ENCODE results near the gene CTDSP2. TPM values are rescaled to one million over a fixed set of nuclear protein-coding genes. Genes with fewer than 3 reads are reported as not detected.
"Not testable (repeated sequence)": the region's sequence is repeated elsewhere in the genome, so short reads cannot be mapped to it uniquely, and the experiment has no call there.

The CTDSP2 gene
- polyA plus RNA-seq, 3 donors: 258 to 263 (median 262) TPM

- no peak for DNase-seq (ENCODE audit: low read depth in 3 of 3, low spot score in 2 of 3)
Observed at GRCh38 chr12:57783861-57784260, 62.7 kb downstream of the CTDSP2 start.

DNA sequence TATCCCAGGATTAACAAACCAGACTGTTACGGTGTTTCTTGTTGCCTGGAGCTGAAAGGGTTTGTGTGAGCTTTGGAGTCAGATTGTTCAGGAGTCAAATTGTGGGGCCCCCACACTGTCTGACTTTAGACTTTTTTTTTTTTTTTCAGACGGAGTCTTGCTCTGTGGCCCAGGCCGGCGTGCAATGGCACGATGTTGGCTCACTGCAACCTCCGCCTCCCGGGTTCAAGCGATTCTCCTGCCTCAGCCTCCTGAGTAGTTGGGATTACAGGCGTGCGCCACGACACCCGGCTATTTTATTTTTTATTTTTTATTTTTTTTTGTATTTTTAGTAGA is 63.1 kb downstream of the CTDSP2 start:
- DNase-seq (ENCODE audit: low read depth in 3 of 3, low spot score in 2 of 3): no peak

DNA sequence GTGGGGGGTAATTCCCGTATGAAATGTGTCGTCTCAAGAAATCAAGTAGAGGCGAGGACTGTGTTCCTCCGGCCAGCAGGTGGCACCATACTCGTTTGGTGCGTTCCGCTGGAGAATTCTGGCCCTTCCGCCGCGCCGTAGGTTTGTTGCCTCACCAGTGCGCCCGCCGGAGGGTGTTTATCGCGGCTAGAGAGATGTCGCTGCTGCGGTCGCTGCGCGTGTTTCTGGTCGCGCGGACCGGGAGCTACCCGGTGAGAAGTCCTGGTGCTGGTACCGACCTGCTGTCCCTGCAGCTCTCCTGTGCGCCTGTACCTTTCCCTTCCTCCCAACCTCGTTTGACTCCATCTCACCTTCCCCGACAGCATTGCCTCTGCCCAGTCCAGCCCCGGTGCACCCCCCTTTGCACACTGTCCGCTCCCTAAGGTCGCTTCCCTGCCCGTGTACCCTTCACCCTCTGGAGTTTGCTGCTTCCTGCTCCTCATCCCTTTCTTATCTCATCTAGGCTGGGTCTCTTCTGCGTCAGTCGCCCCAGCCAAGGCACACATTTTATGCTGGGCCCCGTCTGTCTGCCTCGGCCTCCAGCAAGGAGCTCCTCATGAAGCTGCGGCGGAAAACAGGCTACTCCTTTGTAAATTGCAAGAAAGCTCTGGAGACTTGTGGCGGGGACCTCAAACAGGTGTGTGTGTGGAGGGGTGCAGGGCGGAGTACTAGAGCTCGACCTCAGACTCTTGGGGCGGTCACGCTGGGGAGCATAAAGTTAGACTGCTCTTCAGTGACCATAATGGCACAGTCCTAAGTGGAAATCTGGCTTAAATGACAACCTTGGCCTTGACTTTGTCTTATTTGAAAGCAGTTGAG is 63.7 kb downstream of the CTDSP2 start, which contains the start of gene TSFM:
Gene TSFM (plus strand): TSS at position 180 of the 858 bp plus-strand sequence. CDS start 15 bp downstream, at position 195.
- DNase-seq (ENCODE audit: low read depth in 3 of 3, low spot score in 2 of 3): peak; percentile 89 to 94 (median 90)

- DNase-seq (ENCODE audit: low read depth in 3 of 3, low spot score in 2 of 3): no peak
Observed at GRCh38 chr12:57782243-57782607, 64.3 kb downstream of the CTDSP2 start.

DNA sequence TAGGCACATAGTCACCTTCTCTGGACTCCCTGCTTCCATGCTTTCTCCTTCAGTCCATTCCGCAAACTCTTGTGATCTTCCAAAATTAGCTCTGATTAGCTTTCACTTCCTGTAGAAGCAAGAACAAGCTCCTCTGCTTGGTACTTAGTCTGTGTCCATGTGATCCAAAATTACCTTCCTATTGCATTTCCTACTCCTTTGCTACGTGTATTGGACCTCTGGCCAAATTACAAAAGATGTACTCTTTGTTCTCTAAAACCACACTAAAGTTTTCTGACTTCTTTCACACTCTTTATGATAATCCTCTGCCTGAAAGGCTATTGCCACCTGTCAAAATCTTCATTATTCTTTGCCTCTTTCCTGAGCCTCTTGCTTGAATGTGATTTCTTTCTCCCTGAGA is 64.7 kb downstream of the CTDSP2 start:
- DNase-seq (ENCODE audit: low read depth in 3 of 3, low spot score in 2 of 3): no peak

GRCh38 chr12:57781244-57781643 is 65.3 kb downstream of the CTDSP2 start:
- no peak for DNase-seq (ENCODE audit: low read depth in 3 of 3, low spot score in 2 of 3)

- DNase-seq (ENCODE audit: low read depth in 3 of 3, low spot score in 2 of 3): no peak
Observed at GRCh38 chr12:57780284-57780897, 66.1 kb downstream of the CTDSP2 start.

GRCh38 chr12:57779736-57780135 is 66.8 kb downstream of the CTDSP2 start:
- no peak for DNase-seq (ENCODE audit: low read depth in 3 of 3, low spot score in 2 of 3)

- no peak for DNase-seq (ENCODE audit: low read depth in 3 of 3, low spot score in 2 of 3)
Observed at GRCh38 chr12:57777911-57778310, 68.6 kb downstream of the CTDSP2 start.

DNA sequence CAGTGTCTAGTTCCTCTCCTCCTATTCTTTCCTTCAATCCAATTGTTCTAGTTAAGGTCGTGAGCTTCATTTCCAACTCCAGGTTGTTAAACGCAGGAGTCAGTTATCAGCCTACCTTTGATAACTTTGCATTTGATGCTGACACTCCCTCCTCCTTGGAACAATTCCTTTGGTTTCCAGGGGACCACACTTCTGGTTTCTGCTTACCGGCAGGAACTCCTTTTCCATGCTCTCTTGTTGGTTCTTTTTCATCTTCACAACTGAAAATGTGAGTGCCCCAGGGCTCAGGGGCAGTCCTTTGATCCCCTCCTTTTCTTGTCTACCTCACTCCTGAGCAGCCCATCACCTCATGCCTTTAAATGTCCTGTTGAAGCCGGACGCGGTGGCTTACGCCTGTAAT is 69.2 kb downstream of the CTDSP2 start:
- DNase-seq (ENCODE audit: low read depth in 3 of 3, low spot score in 2 of 3): no peak

- no peak for DNase-seq (ENCODE audit: low read depth in 3 of 3, low spot score in 2 of 3)
Observed at GRCh38 chr12:57776247-57776587, 70.3 kb downstream of the CTDSP2 start.

GRCh38 chr12:57775563-57776246 is 70.8 kb downstream of the CTDSP2 start:
- DNase-seq (ENCODE audit: low read depth in 3 of 3, low spot score in 2 of 3): no peak

DNA sequence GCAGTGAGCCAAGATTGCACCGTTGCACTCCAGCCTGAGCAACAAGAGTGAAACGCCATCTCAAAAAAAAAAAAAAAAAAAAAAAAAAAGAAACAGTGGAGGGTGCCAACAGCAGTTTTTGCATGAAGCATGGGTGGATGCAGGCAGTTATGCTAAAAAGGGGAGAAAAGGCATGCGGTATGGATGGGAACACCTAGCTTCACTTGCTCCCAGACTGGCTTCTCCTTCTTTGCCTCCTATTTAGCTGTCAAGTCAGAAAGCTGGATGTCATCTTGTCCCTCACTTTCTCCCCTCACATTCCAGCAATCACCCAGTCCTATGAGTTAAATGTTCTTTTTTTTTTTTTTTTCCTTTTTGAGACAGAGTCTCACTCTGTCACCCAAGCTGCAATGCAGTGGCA is 71.5 kb downstream of the CTDSP2 start:
- no peak for DNase-seq (ENCODE audit: low read depth in 3 of 3, low spot score in 2 of 3)

GRCh38 chr12:57774634-57775033 is 71.9 kb downstream of the CTDSP2 start:
- not testable (repeated sequence) for DNase-seq (ENCODE audit: low read depth in 3 of 3, low spot score in 2 of 3)

GRCh38 chr12:57772429-57773322 is 73.9 kb downstream of the CTDSP2 start, which contains the start of gene EEF1AKMT3:
Gene EEF1AKMT3 (plus strand): TSS chr12:57772614. CDS start chr12:57772725, 111 bp downstream.
- no peak for DNase-seq (ENCODE audit: low read depth in 3 of 3, low spot score in 2 of 3)

- peak; percentile 92 to 96 (median 94) for DNase-seq (ENCODE audit: low read depth in 3 of 3, low spot score in 2 of 3)
Observed at GRCh38 chr12:57771873-57772428, 74.6 kb downstream of the CTDSP2 start, which contains the start of gene METTL1. Gene METTL1 (minus strand): TSS chr12:57772105. CDS start chr12:57772083, 22 bp downstream.

- DNase-seq (ENCODE audit: low read depth in 3 of 3, low spot score in 2 of 3): peak; percentile 87 to 91 (median 89)
Observed at GRCh38 chr12:57771236-57771872, 75.2 kb downstream of the CTDSP2 start.

DNA sequence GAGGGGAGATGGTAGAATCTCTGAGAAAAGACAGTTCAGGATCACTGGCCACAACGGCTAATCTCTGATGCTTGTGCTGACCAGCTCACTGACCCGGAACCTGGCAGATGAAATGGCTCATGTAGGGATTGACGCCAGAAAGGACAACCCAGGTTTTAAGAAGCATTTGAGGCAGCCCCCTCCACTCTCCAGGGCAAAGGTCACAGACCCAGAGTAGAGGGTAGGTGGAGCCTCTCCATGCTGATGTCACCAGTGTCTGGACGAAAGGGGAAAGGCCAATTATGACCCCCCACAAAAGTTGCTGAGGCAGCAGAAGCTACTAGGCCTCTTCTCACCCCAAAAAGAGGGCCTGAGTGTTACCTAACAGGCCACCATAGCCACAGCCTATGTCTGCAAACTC is 75.8 kb downstream of the CTDSP2 start:
- DNase-seq (ENCODE audit: low read depth in 3 of 3, low spot score in 2 of 3): no peak

Data from right renal cortex interstitium (tissue), 3 donors.